HEK293 (cell line): Measurements from ENCODE around the gene CDH23.

ENCODE experiments used
- KLF10 ChIP-seq: fragments of 450-650 bp; IDR thresholded peaks from 2 replicates; pipeline ENCODE4 v1.5.1; 2018; ENCODE audit warnings: missing biosample characterization, mild to moderate bottlenecking, missing genetic modification characterization
- ZBTB21 ChIP-seq: fragments of 450-650 bp; formaldehyde crosslinking; IDR thresholded peaks from 2 replicates; pipeline ENCODE4 v1.5.1; 2017; ENCODE audit warnings: missing biosample characterization, missing genetic modification characterization
- ZNF423 ChIP-seq: fragments of 450-650 bp; formaldehyde crosslinking; IDR thresholded peaks from 2 replicates; pipeline ENCODE4 v1.5.1; 2016; ENCODE audit warnings: missing biosample characterization, missing genetic modification characterization
- TF ChIP-seq, protein P1 (sequence below): fragments of 450-650 bp; formaldehyde crosslinking; IDR thresholded peaks from 2 replicates; pipeline ENCODE4 v1.5.1; 2016; ENCODE audit warnings: missing biosample characterization, missing genetic modification characterization
- TF ChIP-seq, protein P2 (sequence below): fragments of 450-650 bp; formaldehyde crosslinking; IDR thresholded peaks from 2 replicates; pipeline ENCODE4 v1.5.1; 2016; ENCODE audit warnings: missing biosample characterization, missing genetic modification characterization

DNA sequence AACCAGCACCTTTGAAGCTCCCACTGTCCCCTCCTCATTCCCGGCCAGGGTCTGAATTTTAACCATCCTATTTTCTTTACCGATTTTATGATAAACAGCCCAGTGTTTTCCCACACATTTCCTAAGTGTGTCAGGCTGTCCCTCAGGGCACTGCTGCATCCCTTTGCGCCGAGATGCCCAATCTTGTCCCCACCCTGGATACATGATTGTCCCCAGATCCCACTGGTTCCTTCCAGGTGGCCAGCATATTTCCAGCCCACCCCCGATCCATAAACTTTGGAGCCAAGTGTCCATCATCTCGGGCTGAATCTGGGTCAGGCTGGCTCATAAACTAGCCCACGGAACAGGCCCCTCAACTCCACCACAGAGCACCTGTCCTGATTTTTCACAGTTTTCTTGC is 137.2 kb downstream of the CDH23 start:
- TF ChIP-seq, protein P1, sequence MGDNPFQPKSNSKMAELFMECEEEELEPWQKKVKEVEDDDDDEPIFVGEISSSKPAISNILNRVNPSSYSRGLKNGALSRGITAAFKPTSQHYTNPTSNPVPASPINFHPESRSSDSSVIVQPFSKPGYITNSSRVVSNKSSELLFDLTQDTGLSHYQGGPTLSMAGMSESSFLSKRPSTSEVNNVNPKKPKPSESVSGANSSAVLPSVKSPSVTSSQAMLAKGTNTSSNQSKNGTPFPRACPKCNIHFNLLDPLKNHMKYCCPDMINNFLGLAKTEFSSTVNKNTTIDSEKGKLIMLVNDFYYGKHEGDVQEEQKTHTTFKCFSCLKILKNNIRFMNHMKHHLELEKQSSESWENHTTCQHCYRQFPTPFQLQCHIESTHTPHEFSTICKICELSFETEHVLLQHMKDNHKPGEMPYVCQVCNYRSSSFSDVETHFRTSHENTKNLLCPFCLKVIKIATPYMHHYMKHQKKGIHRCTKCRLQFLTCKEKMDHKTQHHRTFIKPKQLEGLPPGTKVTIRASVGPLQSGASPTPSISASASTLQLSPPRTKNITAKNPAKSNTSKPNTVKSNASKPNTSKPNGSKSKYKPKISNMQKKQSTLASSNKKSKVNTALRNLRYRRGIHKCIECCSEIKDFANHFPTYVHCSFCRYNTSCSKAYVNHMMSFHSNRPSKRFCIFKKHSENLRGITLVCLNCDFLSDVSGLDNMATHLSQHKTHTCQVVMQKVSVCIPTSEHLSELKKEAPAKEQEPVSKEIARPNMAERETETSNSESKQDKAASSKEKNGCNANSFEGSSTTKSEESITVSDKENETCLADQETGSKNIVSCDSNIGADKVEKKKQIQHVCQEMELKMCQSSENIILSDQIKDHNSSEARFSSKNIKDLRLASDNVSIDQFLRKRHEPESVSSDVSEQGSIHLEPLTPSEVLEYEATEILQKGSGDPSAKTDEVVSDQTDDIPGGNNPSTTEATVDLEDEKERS, result no peak
- TF ChIP-seq ZNF423 (no peak), KLF10 (tag by site-specific recombination) (no peak), ZBTB21 (tag by site-specific recombination) (no peak)
- TF ChIP-seq, protein P2, sequence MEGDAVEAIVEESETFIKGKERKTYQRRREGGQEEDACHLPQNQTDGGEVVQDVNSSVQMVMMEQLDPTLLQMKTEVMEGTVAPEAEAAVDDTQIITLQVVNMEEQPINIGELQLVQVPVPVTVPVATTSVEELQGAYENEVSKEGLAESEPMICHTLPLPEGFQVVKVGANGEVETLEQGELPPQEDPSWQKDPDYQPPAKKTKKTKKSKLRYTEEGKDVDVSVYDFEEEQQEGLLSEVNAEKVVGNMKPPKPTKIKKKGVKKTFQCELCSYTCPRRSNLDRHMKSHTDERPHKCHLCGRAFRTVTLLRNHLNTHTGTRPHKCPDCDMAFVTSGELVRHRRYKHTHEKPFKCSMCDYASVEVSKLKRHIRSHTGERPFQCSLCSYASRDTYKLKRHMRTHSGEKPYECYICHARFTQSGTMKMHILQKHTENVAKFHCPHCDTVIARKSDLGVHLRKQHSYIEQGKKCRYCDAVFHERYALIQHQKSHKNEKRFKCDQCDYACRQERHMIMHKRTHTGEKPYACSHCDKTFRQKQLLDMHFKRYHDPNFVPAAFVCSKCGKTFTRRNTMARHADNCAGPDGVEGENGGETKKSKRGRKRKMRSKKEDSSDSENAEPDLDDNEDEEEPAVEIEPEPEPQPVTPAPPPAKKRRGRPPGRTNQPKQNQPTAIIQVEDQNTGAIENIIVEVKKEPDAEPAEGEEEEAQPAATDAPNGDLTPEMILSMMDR (tag by site-specific recombination), result no peak
